Measurements from ENCODE around the gene PCSK5.
A peak's percentile ranks its signal among the peaks of the same experiment; 100 is the strongest.

Gene PCSK5

DNA sequence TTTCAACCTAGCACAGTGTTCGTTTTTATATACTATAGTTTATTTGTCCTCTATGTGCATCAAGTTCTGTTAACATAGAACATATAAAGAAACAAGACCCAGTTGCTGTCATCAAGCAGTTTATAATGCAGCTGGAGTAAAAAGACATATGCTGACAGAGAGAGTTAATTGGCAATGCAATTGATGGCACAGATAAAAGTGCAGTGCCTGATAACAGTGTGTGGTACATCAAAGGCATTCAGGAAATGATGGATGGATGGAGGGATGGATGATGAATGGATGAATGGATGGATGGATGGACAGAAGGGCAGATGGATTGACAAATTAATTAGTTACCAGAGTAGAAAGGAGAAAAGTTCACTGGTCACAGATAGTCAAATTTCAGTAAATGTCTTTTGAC lies 264.9 kb downstream of the PCSK5 start:
- no peak for DNase-seq

DNA sequence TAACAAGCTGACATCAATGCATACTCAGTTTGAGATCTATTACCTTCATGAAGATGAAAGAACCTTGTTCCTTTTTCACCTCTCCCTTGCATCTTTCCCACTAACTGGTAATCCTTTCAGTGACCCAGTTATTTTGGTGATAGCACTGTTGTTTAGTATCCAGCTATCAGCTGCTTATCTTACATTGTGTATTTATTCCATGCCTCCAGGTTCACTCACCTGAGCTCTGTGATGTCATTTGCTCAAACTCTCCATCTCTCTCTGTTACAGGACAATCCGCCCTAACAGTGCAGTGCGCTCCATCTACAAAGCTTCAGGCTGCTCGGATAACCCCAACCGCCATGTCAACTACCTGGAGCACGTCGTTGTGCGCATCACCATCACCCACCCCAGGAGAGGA lies 268.2 kb downstream of the PCSK5 start:
- DNase-seq: no peak

DNA sequence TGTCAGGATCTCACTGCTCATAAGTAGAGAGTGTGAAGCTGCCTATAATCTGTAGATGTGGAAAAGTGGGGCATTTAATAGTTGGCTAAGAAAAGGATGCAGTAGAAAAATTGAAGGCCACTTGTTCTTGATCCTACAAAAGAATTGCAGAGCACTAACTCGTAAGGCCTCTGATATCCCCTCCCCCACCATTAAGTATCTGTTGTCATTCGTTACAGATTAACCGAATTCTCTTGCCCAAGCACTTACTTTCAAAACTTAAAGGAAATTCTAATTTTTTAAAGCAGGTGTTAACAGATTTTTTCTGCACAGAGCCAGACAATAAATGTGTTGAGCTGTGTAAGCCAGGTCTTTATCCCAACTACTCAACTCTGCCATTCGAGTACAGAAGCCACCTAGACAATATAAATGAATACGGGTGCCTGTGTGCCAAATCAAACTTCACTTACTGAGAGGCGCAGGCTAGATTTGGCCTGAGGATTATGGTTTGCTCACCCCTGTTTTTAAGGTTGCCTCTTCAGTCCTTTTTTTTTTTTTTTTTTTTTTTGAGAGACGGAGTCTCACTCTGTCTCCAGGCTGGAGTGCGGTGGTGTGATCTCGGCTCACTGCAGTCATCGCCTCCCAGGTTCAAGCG lies 268.9 kb downstream of the PCSK5 start:
- no peak for DNase-seq

DNA sequence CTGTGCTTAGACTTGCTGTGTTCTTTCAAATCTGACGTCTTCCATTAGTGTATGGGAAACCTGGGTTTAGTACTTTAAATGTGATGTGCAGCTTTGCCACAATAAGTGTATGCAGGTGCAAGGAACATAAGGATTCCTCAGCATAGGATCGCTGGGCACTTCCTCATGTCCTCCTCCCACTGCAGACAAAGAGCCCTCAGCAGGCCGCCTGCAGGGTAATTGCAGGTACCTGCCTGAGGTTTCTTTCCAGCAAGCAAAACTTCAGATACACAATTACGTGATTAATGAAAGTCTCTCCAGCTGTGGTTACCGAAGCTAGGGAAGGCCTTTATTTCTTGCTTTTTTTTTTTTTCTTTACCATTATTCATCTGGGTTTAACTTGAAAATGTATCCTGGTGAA lies 270.6 kb downstream of the PCSK5 start:
- no peak for DNase-seq

GRCh38 chr9:76161541-76161940 lies 271.1 kb downstream of the PCSK5 start:
- no peak for DNase-seq

DNA sequence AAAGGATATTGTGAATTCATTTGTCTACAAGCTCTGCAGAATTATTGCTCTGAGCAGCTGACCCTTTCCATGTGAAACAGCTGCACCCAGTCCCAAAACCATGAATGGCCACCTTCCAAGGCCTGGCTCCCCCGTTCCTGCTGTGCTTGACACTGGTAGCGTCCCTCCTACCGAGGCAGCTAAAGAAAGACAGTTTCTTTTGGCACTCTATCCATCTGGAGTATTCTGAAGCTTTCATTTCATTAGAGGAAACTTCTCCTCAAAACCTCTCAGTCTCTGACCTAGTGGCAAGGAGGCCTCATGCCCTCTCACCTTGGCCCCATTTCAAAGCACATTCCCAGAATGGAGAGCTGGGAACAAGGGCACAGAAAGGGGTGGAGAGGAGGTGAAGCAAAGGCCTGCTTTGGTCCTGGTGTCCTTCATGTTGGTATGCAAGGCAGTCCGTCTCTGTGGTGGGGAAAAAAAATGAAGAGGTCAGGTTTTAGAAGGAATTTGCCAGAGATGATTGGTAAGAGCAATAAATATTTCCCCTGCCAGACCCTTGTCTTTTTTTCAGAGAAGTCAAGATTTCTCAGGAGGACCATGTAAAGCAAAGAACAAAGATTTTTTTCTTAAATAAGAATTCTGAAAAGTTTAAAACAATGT lies 271.7 kb downstream of the PCSK5 start:
- DNase-seq: no peak

DNA sequence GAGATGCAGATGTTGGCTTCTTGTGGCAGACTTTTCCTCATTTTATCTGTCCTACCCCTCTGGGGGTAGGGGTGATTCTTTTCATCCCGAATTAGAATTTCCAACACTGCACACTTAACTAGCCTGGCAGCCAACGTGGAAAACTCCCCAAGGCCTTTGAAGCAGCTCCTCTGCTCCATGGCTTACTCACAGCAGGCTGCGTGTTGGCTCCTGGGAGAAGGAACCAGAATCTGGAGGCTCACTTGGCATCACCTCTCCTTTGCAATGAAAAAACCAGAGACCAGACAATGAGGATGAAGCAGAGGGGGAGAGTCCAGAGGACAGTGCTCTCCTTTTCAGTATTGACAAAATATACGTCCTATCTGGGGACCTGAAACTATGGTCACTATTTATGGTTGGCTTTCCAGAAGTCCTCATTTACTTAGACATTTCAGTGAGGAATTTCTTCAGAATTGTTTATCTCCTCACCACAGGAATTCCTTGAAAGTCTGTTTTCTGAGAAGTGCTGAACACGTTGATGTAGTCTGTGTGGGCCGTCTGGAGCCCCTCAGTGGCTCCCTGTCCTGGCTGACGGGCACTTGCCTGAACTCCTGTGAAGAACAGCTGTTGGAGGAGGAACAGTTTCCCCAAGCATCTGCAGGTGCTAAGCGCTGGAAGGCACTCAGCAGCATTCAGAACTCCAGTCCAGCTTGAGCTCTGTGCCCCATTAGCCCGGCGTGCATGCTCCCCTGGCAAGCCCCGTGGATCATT lies 272.5 kb downstream of the PCSK5 start:
- DNase-seq: no peak

GRCh38 chr9:76166526-76166925 lies 276.1 kb downstream of the PCSK5 start:
- no peak for DNase-seq

DNA sequence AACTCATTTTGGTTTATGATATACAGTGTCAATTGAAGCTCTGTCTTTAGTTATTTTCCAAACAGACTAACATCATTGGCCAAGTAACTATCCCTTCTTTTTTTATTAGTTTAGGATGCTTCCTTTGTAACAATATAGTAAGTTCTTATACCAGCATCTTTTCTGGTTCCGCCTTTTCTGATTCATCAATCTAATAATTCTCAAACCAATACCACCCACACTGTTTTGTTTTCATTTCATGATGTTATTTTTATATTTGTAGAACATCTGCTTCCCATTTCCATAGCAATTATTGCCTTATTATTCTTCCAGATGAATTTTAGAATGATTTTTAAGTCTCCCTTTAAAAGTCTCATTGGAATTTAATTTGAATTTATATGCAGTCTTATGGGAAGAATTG lies 285.7 kb downstream of the PCSK5 start:
- DNase-seq: no peak

- no peak for DNase-seq
Observed at GRCh38 chr9:76177931-76178330, 287.5 kb downstream of the PCSK5 start.

GRCh38 chr9:76180541-76180940 lies 290.1 kb downstream of the PCSK5 start:
- DNase-seq: no peak

- DNase-seq: peak; percentile 78
Observed at GRCh38 chr9:76181020-76181641, 290.7 kb downstream of the PCSK5 start.

GRCh38 chr9:76181781-76182180 lies 291.3 kb downstream of the PCSK5 start:
- DNase-seq: no peak

DNA sequence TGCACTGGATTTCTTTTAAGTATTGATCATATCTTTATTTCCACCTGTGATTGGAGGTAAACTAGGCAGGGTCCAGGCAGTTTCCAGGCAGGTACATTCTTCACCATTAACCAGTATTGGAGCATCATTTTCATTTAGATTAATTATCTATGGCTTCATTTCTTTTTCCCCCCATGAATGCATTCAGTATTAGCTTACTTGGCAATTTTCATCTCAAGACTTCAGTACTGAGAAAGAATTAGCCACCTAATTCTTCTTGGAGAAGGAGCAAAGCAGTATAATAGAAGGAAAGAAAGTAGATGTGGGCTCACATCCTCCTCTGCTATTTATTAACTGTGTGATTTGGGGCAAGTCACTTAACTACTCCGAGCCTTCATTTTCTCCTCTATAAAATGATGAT lies 295.0 kb downstream of the PCSK5 start:
- no peak for DNase-seq

DNA sequence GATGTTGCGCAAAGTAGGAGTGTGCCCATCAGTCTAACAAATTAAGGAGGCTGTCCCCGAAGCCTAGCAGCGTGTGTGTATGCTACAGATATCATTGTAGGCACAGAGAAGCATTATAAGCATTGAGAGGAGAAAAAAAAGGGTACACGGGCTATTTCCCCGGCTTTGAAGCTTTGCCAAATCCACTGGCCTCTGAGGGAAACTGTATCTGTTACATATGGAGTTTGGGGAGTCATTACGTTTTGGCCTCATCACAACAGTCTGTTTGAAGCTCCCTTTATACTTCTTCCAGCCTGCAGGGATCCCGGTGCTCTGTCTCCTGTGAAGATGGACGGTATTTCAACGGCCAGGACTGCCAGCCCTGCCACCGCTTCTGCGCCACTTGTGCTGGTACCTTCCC lies 297.8 kb downstream of the PCSK5 start:
- no peak for DNase-seq

GRCh38 chr9:76188905-76189304 lies 298.4 kb downstream of the PCSK5 start:
- no peak for DNase-seq

GRCh38 chr9:76191493-76191892 lies 301.0 kb downstream of the PCSK5 start:
- no peak for DNase-seq

DNA sequence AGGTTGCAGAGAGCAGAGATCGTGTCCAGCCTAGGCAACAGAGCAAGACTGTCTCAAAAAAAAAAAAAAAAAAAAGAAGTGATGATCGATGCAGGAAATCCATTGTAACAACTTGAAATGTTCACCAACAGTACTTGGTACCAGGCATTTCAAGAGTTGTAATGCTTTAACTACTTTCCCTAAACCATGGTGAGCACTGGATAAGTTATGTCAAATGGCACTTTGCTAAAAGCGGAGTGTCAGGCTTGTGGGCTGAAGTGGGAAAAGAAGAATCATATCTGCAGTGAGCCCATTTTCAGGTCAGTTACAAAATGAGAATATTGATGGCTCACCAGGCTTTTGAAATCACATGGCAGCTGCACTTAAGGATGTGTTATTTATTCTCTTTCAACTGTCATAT lies 301.5 kb downstream of the PCSK5 start:
- peak; percentile 12 for DNase-seq

DNA sequence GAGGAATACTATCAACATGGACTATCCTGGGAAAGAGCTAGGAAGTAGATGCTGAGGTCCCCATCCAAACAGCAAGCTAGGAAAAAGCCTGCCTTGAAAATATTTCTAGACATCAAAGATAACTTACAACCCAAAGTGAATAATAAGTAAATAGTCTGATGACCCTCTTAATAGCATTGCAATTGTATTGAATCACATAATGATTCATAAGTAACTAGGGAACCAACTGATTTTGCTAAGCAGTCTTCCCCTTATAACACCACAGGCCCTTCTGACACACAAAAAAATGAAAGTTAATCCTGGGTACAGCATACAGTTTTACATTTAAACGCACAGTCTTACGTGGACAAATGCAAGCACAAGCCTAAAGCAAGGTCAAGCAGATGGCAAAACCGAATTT lies 304.4 kb downstream of the PCSK5 start:
- DNase-seq: no peak

- DNase-seq: no peak
Observed at GRCh38 chr9:76198336-76198735, 307.9 kb downstream of the PCSK5 start.

DNA sequence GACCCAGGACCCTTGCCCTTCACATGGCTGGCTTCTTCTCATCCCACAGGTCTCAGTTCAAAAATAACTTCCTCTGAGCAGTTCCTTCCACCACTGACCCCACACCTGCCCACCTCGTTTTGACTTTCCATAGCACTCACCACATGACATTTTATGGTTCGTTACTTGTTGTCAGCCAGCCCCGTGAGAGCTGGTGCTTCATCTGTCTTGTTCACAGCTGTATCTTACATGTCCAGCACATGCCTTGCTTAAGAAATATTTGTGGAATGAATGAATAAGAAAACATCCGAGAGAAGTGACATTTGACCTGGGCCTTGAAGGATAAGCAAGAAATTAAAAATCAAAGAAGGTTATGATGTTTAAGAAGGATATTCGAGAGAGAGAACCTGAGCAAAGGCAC lies 309.8 kb downstream of the PCSK5 start:
- DNase-seq: no peak

- no peak for DNase-seq
Observed at GRCh38 chr9:76200745-76201144, 310.3 kb downstream of the PCSK5 start.

DNA sequence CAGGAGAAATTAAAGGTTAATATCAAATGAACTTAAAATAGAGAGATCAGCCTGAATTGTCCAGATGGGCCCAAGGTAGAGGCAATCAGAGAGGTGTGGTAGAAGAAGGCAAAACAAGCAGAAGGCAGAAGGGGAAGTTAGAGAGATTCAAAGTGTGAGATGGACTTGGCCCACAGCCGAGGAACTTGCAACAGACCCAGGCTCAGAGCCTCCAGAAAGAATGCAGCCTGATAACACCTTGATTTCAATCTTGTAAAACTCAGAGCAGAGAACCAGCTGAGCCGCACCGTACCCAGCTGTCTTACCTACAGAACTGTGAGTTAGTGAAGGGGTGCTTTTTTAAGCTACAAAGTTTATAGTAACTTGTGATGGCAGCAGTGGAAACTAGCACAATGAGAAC lies 312.9 kb downstream of the PCSK5 start:
- no peak for DNase-seq

- DNase-seq: no peak
Observed at GRCh38 chr9:76206821-76207220, 316.3 kb downstream of the PCSK5 start.
